ENCODE measurements around the gene IMPA2.
"Not testable (repeated sequence)": the region's sequence is repeated elsewhere in the genome, so short reads cannot be mapped to it uniquely, and the experiment has no call there.

IMPA2 gene

DNA sequence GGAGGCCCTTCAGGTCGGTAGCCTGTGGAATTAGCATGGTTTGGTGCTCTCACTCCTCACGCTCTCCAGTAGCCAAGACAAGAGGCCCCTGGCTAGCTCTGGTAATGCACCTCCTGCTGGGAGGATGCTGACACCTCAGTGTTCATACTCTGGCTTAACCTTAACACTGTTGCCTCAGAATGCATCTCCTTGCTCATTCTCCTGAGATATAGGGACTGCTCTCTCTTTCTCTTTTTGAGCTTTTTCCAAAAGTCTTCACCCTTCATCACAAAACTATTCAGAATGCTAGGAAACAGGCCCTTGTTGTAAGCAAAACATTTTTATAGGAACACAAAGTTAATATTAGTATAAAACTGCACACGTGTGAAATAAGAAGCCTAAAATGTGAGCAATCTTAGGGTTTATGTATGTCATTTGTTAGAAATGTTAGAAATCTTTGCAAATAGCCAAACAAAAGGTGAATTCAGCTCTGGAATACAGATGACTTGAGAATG lies 17.3 kb upstream of the IMPA2 start:
- no peak for DNase-seq

GRCh38 chr18:11969904-11970835 lies 11.1 kb upstream of the IMPA2 start:
- DNase-seq: no peak

DNA sequence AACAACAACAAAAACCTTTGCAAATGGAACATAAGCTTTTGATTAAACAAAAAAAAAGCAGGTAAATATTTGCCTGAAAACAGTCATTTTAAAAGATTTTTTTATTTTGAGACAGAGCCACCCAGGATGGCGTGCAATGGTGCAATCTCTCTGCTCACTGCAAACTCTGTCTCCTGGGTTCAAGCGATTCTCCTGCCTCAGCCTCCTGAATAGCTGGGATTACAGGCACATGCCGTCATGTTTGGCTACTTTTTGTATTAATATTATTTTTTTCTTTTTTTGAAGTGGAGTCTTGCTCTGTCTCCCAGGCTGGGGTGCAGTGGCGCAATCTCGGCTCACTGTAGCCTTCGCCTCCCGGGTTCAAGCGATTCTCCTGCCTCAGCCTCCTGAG lies 10.5 kb upstream of the IMPA2 start:
- DNase-seq: not testable (repeated sequence)

DNA sequence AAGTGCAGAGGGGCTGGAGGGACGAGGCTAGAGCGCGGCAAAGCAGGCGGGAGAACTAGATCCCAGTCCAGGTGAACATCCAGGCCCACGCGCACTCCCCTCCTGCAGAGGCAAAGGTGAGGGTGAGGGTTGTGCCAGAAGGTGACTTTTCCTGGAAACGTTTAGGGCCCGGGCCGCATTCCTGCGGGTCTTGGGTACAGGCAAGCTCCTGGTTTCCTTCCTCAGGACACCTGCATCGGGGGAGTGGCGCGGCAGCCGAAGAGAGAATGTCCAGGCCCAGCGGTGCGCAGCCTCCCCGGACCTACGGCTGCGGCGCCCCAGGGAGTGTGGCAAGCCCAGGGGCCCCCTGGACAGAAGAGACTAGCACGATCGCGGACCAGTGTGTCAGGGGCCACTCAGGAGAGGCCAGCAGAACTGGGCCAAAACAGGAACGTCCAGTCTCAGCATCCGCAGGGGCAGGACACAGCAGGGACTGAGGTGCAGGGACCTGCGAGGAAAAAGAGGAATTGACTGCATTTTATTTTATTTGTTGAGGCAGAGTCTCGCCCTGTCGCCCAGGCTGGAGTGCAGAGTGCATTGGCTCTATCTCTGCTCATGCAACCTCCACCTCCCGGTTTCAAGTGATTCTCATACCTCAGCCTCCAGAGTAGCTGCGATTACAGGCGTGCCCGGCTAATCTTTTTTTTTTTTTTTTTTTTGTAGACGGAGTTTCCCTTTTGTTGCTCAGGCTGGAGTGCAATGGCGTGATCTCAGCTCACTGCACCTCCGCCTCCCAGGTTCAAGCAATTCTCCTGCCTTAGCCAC lies 8.7 kb upstream of the IMPA2 start:
- no peak for DNase-seq

GRCh38 chr18:11974741-11975325 lies 6.5 kb upstream of the IMPA2 start:
- DNase-seq: no peak

DNA sequence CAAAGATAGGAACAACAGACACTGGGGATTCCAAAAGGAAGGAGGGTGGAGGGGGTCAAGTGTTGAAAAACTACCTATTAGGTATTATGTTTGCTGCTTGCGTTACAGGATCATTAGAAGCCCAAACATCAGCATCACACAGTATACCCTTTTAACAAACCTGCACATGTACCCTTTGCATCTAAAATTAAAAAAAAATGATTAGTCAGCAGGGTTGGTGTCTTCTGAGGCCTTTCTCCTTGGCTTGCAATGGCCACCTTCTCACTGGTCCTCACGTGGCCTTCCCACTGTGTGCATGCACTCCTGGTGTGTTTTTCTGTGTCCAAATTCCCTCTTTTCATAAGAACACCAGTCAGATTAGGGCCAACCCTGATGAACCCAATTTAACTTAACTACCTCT lies 5.6 kb upstream of the IMPA2 start:
- no peak for DNase-seq

- no peak for DNase-seq
These were observed 4.8 kb upstream of the IMPA2 start for GRCh38 chr18:11976315-11977152.

DNA sequence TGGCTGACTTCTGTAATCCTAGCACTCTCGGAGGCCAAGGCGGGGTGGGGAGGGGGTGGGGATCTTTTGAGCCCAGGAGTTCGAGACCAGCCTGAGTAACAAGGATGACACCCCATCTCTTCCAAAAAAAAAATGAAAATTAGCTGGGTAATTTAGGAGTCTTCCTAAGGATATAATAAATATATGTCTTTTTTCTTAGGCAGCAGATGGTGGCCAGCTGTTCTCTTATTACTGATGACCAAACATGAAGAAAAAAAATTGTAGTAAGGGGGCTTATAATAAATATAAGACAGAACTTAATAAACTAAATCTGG lies 4.2 kb upstream of the IMPA2 start:
- no peak for DNase-seq

GRCh38 chr18:11978956-11979355 lies 2.4 kb upstream of the IMPA2 start:
- no peak for DNase-seq

GRCh38 chr18:11980163-11980493 lies 1.2 kb upstream of the IMPA2 start:
- no peak for DNase-seq

- DNase-seq: no peak
These were observed 664 bp upstream of the IMPA2 start for GRCh38 chr18:11980494-11981191.

GRCh38 chr18:11981543-11982366 lies 448 bp downstream of the IMPA2 start:
- no peak for DNase-seq

- DNase-seq: no peak
These were observed 1.7 kb downstream of the IMPA2 start for GRCh38 chr18:11982981-11983380.

DNA sequence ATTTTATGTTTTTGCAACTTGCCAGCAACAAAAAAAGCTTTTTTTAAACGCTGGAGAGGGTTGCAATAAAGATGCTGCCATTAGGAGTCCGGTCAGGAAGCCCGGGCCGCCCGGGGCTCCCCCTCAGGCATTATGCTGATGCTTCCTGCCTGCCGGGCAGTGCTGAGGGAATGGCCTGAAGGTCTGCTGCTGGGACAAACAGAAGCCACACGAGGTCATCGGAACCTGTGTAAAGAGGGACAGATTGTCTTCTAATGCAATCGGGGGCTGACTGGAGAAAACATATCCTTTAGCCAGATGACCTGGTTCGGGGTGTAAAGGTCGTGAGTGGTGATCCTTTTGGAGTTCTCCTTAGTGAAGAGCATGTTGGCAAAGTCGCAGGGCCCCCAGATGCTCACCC lies 2.3 kb downstream of the IMPA2 start:
- DNase-seq: no peak

DNA sequence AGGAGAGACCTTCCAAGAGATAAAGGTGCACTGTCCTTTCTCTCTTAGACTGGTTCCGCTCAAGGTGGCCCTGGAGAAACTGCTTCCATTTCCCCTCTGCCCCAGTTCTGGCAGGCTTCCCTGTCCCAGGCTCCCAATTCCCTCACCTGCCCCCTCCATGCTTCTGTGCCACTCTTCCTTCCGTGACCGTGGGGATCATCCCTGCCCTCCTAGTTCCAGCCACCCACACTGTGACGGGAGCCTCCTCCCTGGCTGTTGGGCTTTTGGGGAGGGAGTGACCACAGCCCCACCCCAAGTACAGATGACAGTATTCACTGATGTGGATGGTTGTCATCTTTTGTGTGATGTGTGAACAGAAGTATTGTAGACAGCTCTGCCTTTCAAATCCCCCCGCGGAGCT lies 2.8 kb downstream of the IMPA2 start:
- DNase-seq: no peak

DNA sequence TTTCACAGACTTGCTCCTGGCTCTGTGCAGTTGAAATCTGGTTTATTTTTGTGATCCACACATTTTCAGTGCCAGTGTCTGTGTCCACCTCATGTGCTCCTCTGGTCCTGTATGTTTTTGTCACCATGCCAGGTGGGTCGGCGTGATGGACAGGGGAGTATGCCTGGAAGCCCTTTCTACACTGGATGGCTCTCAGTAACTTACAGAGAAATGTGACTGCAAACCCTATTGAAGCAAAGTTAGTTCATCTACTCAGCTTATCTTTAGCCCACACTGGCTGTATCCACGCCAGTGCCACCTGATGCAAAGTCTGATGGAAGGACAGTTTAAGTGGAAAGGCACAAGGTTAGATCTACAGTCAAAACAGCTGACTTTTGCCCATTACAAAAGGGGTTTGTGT lies 4.3 kb downstream of the IMPA2 start:
- no peak for DNase-seq

DNA sequence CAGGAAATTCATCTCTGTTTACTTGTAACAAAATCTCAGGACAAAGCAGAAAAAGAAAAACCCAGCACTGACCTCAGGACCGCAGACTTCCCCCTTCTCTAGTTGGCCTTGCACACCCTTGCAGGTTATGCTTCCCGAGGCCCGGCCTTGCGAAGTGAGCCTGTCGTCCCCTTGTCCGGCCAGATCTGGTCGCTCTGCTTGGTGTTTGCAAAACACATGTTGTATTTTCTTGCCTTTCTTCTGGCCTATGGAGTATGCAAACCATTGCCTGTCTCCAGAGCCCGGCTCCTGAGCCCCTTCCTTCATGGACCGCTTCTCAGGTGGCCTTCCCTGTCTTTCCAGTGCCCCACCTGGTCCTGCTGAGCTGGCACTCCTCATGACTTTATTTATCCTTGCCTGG lies 4.8 kb downstream of the IMPA2 start:
- no peak for DNase-seq

GRCh38 chr18:11987527-11987926 lies 6.2 kb downstream of the IMPA2 start:
- DNase-seq: no peak

DNA sequence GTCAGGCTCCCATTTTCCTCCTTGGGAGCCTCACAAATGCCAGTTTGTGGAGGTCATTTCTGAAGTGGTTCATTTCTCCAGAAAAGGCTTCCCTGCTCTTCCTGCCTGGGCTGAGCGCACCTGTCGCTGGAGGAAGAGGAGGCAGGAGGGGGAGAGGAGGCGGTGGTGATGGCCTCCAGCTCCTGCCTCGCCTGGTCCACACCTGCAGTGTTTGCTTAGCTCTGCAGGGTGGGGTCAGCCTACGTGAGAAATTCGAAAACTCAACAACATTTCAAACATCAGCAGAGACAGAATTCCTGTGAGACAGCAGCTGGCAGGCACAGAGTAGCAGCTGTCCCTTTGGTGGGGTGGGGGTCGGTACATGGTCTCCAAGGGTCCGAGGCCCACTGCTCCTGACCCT lies 7.9 kb downstream of the IMPA2 start:
- DNase-seq: no peak

- DNase-seq: no peak
These were observed 8.7 kb downstream of the IMPA2 start for GRCh38 chr18:11989966-11990380.

- DNase-seq: no peak
These were observed 9.2 kb downstream of the IMPA2 start for GRCh38 chr18:11990539-11990938.
